ENCODE results near the gene CLMN.
A peak's percentile ranks its signal among the peaks of the same experiment; 100 is the strongest.

The CLMN gene

GRCh38 chr14:95319312-95320077 is at the start of gene CLMN:
TSS of gene CLMN (minus strand) at chr14:95319908. CDS start at chr14:95319792, 116 bp downstream.
- in situ Hi-C loops (cut with HindIII; ENCODE audit: low sequenced_read_pairs) = no loop called here
- no peak for TF ChIP-seq CTCF (IDR thresholded peaks at IDR 0.05; ENCODE audit: low read depth, low read length)
- DNase-seq (ENCODE audit: low read depth, low spot score) = no peak
- H3K4me3 ChIP-seq (ENCODE audit: low read depth, low read length) = peak within 1 kb of the TSS; percentile 47

- in situ Hi-C loops (cut with HindIII; ENCODE audit: low sequenced_read_pairs) = no loop called here
- TF ChIP-seq CTCF (IDR thresholded peaks at IDR 0.05; ENCODE audit: low read depth, low read length) = no peak
Observed at GRCh38 chr14:95365401-95365800, 45.7 kb upstream of the CLMN start.

GRCh38 chr14:95364481-95365209 is 44.9 kb upstream of the CLMN start:
- no peak for DNase-seq (ENCODE audit: low read depth, low spot score)
- in situ Hi-C loops (cut with HindIII; ENCODE audit: low sequenced_read_pairs) = no loop called here
- no peak for TF ChIP-seq CTCF (IDR thresholded peaks at IDR 0.05; ENCODE audit: low read depth, low read length)
- H3K4me3 ChIP-seq (ENCODE audit: low read depth, low read length) = no peak overlapping the region

More at GRCh38 chr14:95365401-95365800, 45.7 kb upstream of the CLMN start:
- H3K4me3 ChIP-seq (ENCODE audit: low read depth, low read length) = no peak overlapping the region
- DNase-seq (ENCODE audit: low read depth, low spot score) = no peak

- TF ChIP-seq CTCF (IDR thresholded peaks at IDR 0.05; ENCODE audit: low read depth, low read length) = no peak
- no peak for DNase-seq (ENCODE audit: low read depth, low spot score)
- no peak overlapping the region for H3K4me3 ChIP-seq (ENCODE audit: low read depth, low read length)
- in situ Hi-C loops (cut with HindIII; ENCODE audit: low sequenced_read_pairs) = no loop called here
Observed at GRCh38 chr14:95363468-95363954, 43.8 kb upstream of the CLMN start.

- no peak for TF ChIP-seq CTCF (IDR thresholded peaks at IDR 0.05; ENCODE audit: low read depth, low read length)
- H3K4me3 ChIP-seq (ENCODE audit: low read depth, low read length) = no peak overlapping the region
- in situ Hi-C loops (cut with HindIII; ENCODE audit: low sequenced_read_pairs) = no loop called here
- DNase-seq (ENCODE audit: low read depth, low spot score) = no peak
Observed at GRCh38 chr14:95362138-95362494, 42.4 kb upstream of the CLMN start.

- in situ Hi-C loops (cut with HindIII; ENCODE audit: low sequenced_read_pairs) = no loop called here
- H3K4me3 ChIP-seq (ENCODE audit: low read depth, low read length) = no peak overlapping the region
- TF ChIP-seq CTCF (IDR thresholded peaks at IDR 0.05; ENCODE audit: low read depth, low read length) = peak; percentile 65
- DNase-seq (ENCODE audit: low read depth, low spot score) = no peak
Observed at GRCh38 chr14:95361373-95362137, 41.8 kb upstream of the CLMN start.

Measured in astrocyte of the spinal cord (primary cell).